IMR-90 (cell line): Measurements from ENCODE around the gene MUCL3. TPM values are rescaled to one million over a fixed set of nuclear protein-coding genes. Genes with fewer than 3 reads are reported as not detected.

Experiments used
- ATAC-seq: fragments of 200-7000 bp; cut with Tn5 transposase; 2 replicates; pipeline ENCODE4 v1.9.1; 2020; ENCODE audit warnings: low read depth, mild to moderate bottlenecking, moderate library complexity
- BruUV-seq: library from RNA; stranded (reverse); fragments of 400-500 nt; replicated peaks from 2 replicates; lab custom pipeline; 2021; lab: Mats Ljungman, UMichigan
- CTCF ChIA-PET: fragments of 300-600 bp; formaldehyde crosslinking; extraction: SDS; loops from one replicate; lab custom pipeline; 2021; ENCODE audit warnings: antibody characterized with exemption; lab: Yijun Ruan, JAX
- POLR2A ChIA-PET: fragments of 300-600 bp; sonication (Branson Sonifier 250); formaldehyde crosslinking; loops from one replicate; lab custom pipeline; 2022; ENCODE audit warnings: antibody characterized with exemption; ENCODE audit not compliant: unreplicated experiment; lab: Charles Lee
- DNase-seq: peaks from one replicate; pipeline ENCODE4 v3.0.0; 2013
- H2AFZ ChIP-seq: replicated peaks from 2 replicates; pipeline ENCODE3; 2013; ENCODE audit warnings: low read length, mild to moderate bottlenecking; ENCODE audit not compliant: poor library complexity
- H2AK5ac ChIP-seq: 2 replicates; pipeline ENCODE4 v1.6.1; 2013; ENCODE audit warnings: low read depth, low read length, inconsistent platforms
- H2AK9ac ChIP-seq: replicated peaks from 2 replicates; pipeline ENCODE3; 2013; ENCODE audit warnings: mild to moderate bottlenecking, low read depth, low read length, moderate library complexity; ENCODE audit not compliant: poor library complexity
- H2BK120ac ChIP-seq: 2 replicates; pipeline ENCODE4 v1.6.1; 2013; ENCODE audit warnings: low read depth, low read length, inconsistent platforms
- H2BK15ac ChIP-seq: 3 replicates; pipeline ENCODE4 v1.6.1; 2013; ENCODE audit warnings: low read depth, low read length, inconsistent platforms
- H2BK20ac ChIP-seq: 2 replicates; pipeline ENCODE4 v1.6.1; 2013; ENCODE audit warnings: low read depth, mild to moderate bottlenecking, inconsistent platforms, low read length, moderate library complexity
- H2BK5ac ChIP-seq: 2 replicates; pipeline ENCODE4 v1.6.1; 2013; ENCODE audit warnings: mild to moderate bottlenecking, low read depth, low read length, inconsistent platforms; ENCODE audit not compliant: poor library complexity, severe bottlenecking
- H3K14ac ChIP-seq: replicated peaks from 2 replicates; pipeline ENCODE4 v1.6.1; 2013; ENCODE audit warnings: low read depth, low read length, inconsistent platforms
- H3K18ac ChIP-seq: 2 replicates; pipeline ENCODE4 v1.6.1; 2013; ENCODE audit warnings: low read depth, low read length, control low read depth
- H3K23ac ChIP-seq: 2 replicates; pipeline ENCODE4 v1.6.1; 2013; ENCODE audit warnings: low read depth, low read length, inconsistent platforms
- H3K27ac ChIP-seq: 2 replicates; pipeline ENCODE4 v1.5.1; 2013; ENCODE audit warnings: mild to moderate bottlenecking, control low read depth, low read length; ENCODE audit not compliant: insufficient read depth
- H3K27me3 ChIP-seq: 2 replicates; pipeline ENCODE4 v1.6.1; 2013; ENCODE audit warnings: low read length; ENCODE audit not compliant: control insufficient read depth, insufficient read depth
- H3K36me3 ChIP-seq: 2 replicates; pipeline ENCODE4 v1.6.1; 2013; ENCODE audit warnings: low read length, mixed read lengths; ENCODE audit not compliant: control insufficient read depth, insufficient read depth
- H3K4ac ChIP-seq: 2 replicates; pipeline ENCODE4 v1.6.1; 2013; ENCODE audit warnings: low read depth, low read length, inconsistent platforms
- H3K4me1 ChIP-seq: 2 replicates; pipeline ENCODE4 v1.6.1; 2013; ENCODE audit warnings: low read length, mixed read lengths; ENCODE audit not compliant: control insufficient read depth, insufficient read depth
- H3K4me2 ChIP-seq: 2 replicates; pipeline ENCODE4 v1.6.1; 2013; ENCODE audit warnings: low read depth, mild to moderate bottlenecking, control low read depth, low read length, moderate library complexity
- H3K4me3 ChIP-seq: 2 replicates; pipeline ENCODE4 v1.5.1; 2013; ENCODE audit warnings: low read depth, mild to moderate bottlenecking, control low read depth, low read length, moderate library complexity; ENCODE audit not compliant: insufficient read depth
- H3K56ac ChIP-seq: 2 replicates; pipeline ENCODE4 v1.6.1; 2013; ENCODE audit warnings: low read length, inconsistent platforms; ENCODE audit not compliant: insufficient read depth; ENCODE audit errors: extremely low read depth
- H3K79me1 ChIP-seq, 2 experiments: 2 replicates each; pipeline ENCODE4 v1.6.1; 2013; ENCODE audit warnings: low read length in 2 of 2, inconsistent platforms in 1 of 2, low read depth in 1 of 2
- H3K9ac ChIP-seq: 2 replicates; pipeline ENCODE4 v1.6.1; 2013; ENCODE audit warnings: low read depth, low read length, control low read depth
- H3K9me1 ChIP-seq: 2 replicates; pipeline ENCODE4 v1.6.1; 2013; ENCODE audit warnings: low read length, inconsistent platforms; ENCODE audit not compliant: insufficient read depth
- H3K9me3 ChIP-seq: 2 replicates; pipeline ENCODE4 v1.6.1; 2013; ENCODE audit warnings: low read length; ENCODE audit not compliant: control insufficient read depth, insufficient read depth
- H4K20me1 ChIP-seq: 2 replicates; pipeline ENCODE4 v1.6.1; 2013; ENCODE audit warnings: low read length, inconsistent platforms; ENCODE audit not compliant: insufficient read depth
- H4K5ac ChIP-seq: 2 replicates; pipeline ENCODE4 v1.6.1; 2013; ENCODE audit warnings: mild to moderate bottlenecking, low read depth, low read length, control low read depth
- H4K8ac ChIP-seq, 2 experiments: 2 replicates each; pipeline ENCODE4 v1.6.1; 2013; ENCODE audit warnings: low read depth in 2 of 2, low read length in 2 of 2, control low read depth in 1 of 2, inconsistent platforms in 1 of 2
- H4K91ac ChIP-seq: 2 replicates; pipeline ENCODE4 v1.6.1; 2013; ENCODE audit warnings: low read depth, low read length, inconsistent platforms; ENCODE audit not compliant: insufficient read depth
- BHLHE40 ChIP-seq: fragments of 150-350 bp; IDR thresholded peaks from 2 replicates; pipeline ENCODE4 v1.6.1; 2016; ENCODE audit warnings: mild to moderate bottlenecking, low read depth, low read length
- CEBPB ChIP-seq: IDR thresholded peaks from 2 replicates; pipeline ENCODE4 v1.6.1; 2012; ENCODE audit warnings: low read depth, low read length, improper control_type of control experiment
- CHD1 ChIP-seq: IDR thresholded peaks from 2 replicates; pipeline ENCODE4 v1.6.1; 2012; ENCODE audit warnings: low read depth, low read length, improper control_type of control experiment
- CTCF ChIP-seq: conservative IDR thresholded peaks from 2 replicates; pipeline ENCODE4 v1.5.1; 2012; ENCODE audit warnings: mild to moderate bottlenecking, low read depth, low read length, improper control_type of control experiment
- ELK1 ChIP-seq: fragments of 150-350 bp; IDR thresholded peaks from 2 replicates; pipeline ENCODE4 v1.6.1; 2016; ENCODE audit warnings: low read depth, mild to moderate bottlenecking, low read length, moderate library complexity, borderline replicate concordance
- FOS ChIP-seq: fragments of 150-350 bp; IDR thresholded peaks from 2 replicates; pipeline ENCODE4 v1.6.1; 2016; ENCODE audit warnings: low read depth, low read length
- MAFK ChIP-seq: IDR thresholded peaks from 2 replicates; pipeline ENCODE4 v1.6.1; 2012; ENCODE audit warnings: low read depth, low read length, improper control_type of control experiment
- MAZ ChIP-seq: IDR thresholded peaks from 2 replicates; pipeline ENCODE4 v1.6.1; 2012; ENCODE audit warnings: low read depth, mild to moderate bottlenecking, low read length, improper control_type of control experiment, moderate library complexity, borderline replicate concordance
- MXI1 ChIP-seq: IDR thresholded peaks from 2 replicates; pipeline ENCODE4 v1.6.1; 2012; ENCODE audit warnings: low read depth, mild to moderate bottlenecking, low read length, moderate library complexity, borderline replicate concordance
- NFE2L2 ChIP-seq: fragments of 150-350 bp; IDR thresholded peaks from 2 replicates; pipeline ENCODE4 v1.6.1; 2016; ENCODE audit warnings: low read depth, mild to moderate bottlenecking, low read length
- POLR2A ChIP-seq: IDR thresholded peaks from 2 replicates; pipeline ENCODE4 v1.6.1; 2012; ENCODE audit warnings: mild to moderate bottlenecking, low read depth, low read length
- RAD21 ChIP-seq: IDR thresholded peaks from 2 replicates; pipeline ENCODE4 v1.6.1; 2012; ENCODE audit warnings: low read length, improper control_type of control experiment
- RCOR1 ChIP-seq: IDR thresholded peaks from 2 replicates; pipeline ENCODE4 v1.6.1; 2012; ENCODE audit warnings: mild to moderate bottlenecking, low read length, improper control_type of control experiment; ENCODE audit not compliant: insufficient replicate concordance
- RFX5 ChIP-seq: IDR thresholded peaks from 2 replicates; pipeline ENCODE4 v1.8.0; 2012; ENCODE audit warnings: low read depth, mild to moderate bottlenecking, low read length, moderate library complexity
- SMC3 ChIP-seq: fragments of 150-350 bp; IDR thresholded peaks from 2 replicates; pipeline ENCODE4 v1.6.1; 2016; ENCODE audit warnings: low read depth, mild to moderate bottlenecking, antibody characterized with exemption, low read length, moderate library complexity
- USF2 ChIP-seq: fragments of 150-350 bp; IDR thresholded peaks from 2 replicates; pipeline ENCODE4 v1.6.1; 2017; ENCODE audit warnings: mild to moderate bottlenecking, antibody characterized with exemption, low read length, low read depth
- WGBS, 2 experiments: methylation state at CpG; one replicate each; pipeline versions ENCODE4 v1.1.5 to v1.1.7; 2013; ENCODE audit warnings: missing lambda C conversion rate in 2 of 2; ENCODE audit not compliant: insufficient read length in 1 of 2; ENCODE audit errors: extremely low coverage in 2 of 2; 5-methylcytosine and 5-hydroxymethylcytosine counted together
- dilution Hi-C: fragments of 300-500 bp; cut with HindIII; formaldehyde crosslinking; loops from one replicate; pipeline ENCODE4 v1.14.3; 2018; ENCODE audit warnings: low sequenced_read_pairs; ENCODE audit not compliant: unreplicated experiment
- in situ Hi-C: fragments of 300-500 bp; cut with MboI; formaldehyde crosslinking; loops from 3 replicates; pipeline ENCODE4 v1.14.3; 2019; ENCODE audit warnings: low sequenced_read_pairs, inconsistent platforms, mixed read lengths
- intact Hi-C: fragments of 100-400 bp; cut with micrococcal nuclease; formaldehyde crosslinking; loops from 2 replicates; pipeline ENCODE4 v1.10.0; 2022
- polyA plus RNA-seq, 3 experiments: library from polyadenylated mRNA; depleted of rRNA; stranded (reverse); fragments of >200 nt; gene quantifications; 2 replicates each; pipeline ENCODE4 v1.2.3, GENCODE V29; 2012; ENCODE audit warnings: low replicate concordance in 1 of 3
- total RNA-seq: library from RNA; depleted of rRNA; stranded (reverse); fragments of >200 nt; gene quantifications from 2 replicates; pipeline ENCODE4 v1.2.3, GENCODE V29; 2012

Gene MUCL3
- total and polyA plus RNA-seq, 2 of the 4 experiments (the other 2 are of a cell fraction) = not detected

GRCh38 chr6:30931272-30931671, 9.5 kb upstream of the MUCL3 start:
- H3K9me3 ChIP-seq = peaks cover 4% of the 10 kb centered on the region
- H3K4me3 ChIP-seq = no peak overlapping the region
- TF ChIP-seq BHLHE40 (no peak), SMC3 (no peak), FOS (no peak), USF2 (no peak), NFE2L2 (no peak), ELK1 (no peak), MAFK (no peak), RAD21 (no peak), RCOR1 (no peak), MXI1 (no peak), CEBPB (no peak), CHD1 (no peak), POLR2A (no peak), RFX5 (no peak), CTCF (no peak), MAZ (no peak)
- no peak overlapping the region for H2BK120ac ChIP-seq
- no peak overlapping the region for H2AFZ ChIP-seq
- no peaks in the 10 kb centered on the region for H3K79me1 ChIP-seq
- no peak overlapping the region for H2BK15ac ChIP-seq
- no peak overlapping the region for H3K9ac ChIP-seq
- no peak overlapping the region for H3K23ac ChIP-seq
- no peaks in the 10 kb centered on the region for H3K9me1 ChIP-seq
- ChIA-PET POLR2A (no interaction called here), CTCF (interaction anchor here (0.9 kb wide), 2 partner anchors 15 to 140 kb away, joined by 3 read pairs; no protein-coding TSS in a partner anchor)
- H3K4ac ChIP-seq = no peak overlapping the region
- intact Hi-C loops (no loop called here), dilution Hi-C loops (no loop called here), in situ Hi-C loops (no loop called here)
- peaks cover 2% of the 10 kb centered on the region; the same call in 1 of the 2 replicates for H3K36me3 ChIP-seq
- H4K91ac ChIP-seq = no peak overlapping the region
- H4K8ac ChIP-seq = no peak overlapping the region
- no peak overlapping the region for H2BK20ac ChIP-seq
- no peak overlapping the region for H2AK9ac ChIP-seq
- H3K4me1 ChIP-seq = no peaks in the 10 kb centered on the region
- no peak overlapping the region for H2AK5ac ChIP-seq
- H3K14ac ChIP-seq = no peak overlapping the region
- no peaks in the 10 kb centered on the region for H4K20me1 ChIP-seq
- BruUV-seq = no TSS peak
- H3K56ac ChIP-seq = no peak overlapping the region
- peaks cover 27% of the 10 kb centered on the region for H3K27me3 ChIP-seq
- no peak overlapping the region for H2BK5ac ChIP-seq
- H3K27ac ChIP-seq = no peak overlapping the region
- H4K5ac ChIP-seq = no peak overlapping the region
- no peak for ATAC-seq
- DNase-seq = no peak
- H3K4me2 ChIP-seq = no peak overlapping the region
- H3K18ac ChIP-seq = no peak overlapping the region
- WGBS, 2 experiments = 88% methylated on average over 3 of the region's 8 CpGs; no CpG with 5 or more reads in 1 of the 2 experiments
